Measurements from ENCODE around the gene HELB. TPM values are rescaled to one million over a fixed set of nuclear protein-coding genes. Genes with fewer than 3 reads are reported as not detected.

Gene HELB
- total RNA-seq, 1 experiment from 2014 or later, result 2.6 TPM

DNA sequence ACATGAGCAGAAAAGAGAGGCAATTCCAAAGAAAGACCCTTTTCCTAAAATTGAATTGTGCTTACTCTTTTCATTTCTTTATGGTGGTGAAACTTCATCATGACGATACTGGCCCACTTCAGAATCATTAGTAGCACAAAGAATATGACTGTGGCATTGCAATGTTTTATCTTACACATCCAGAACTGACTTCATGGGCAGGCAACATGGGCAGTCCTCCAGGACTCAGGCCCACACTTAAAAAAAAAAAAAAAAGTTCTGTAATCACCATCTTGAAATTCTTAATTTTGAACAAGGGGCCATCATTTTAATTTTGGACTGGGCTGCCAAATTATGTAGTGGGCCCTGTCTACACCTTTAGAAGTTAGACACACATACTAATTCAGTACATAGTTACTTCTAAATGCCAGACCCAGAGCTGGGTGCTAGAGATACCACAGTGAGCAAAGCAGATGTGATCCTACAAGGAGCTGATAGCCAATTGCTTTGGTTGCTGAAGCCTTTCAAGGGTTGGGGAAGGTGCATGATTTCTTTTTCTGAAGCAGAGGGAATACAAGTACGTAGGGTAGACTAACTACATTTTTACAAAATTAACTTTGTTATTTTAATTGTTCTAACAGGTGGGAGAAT is 35.2 kb downstream of the HELB start:
- DNase-seq (ENCODE audit: unreplicated experiment), result no peak
- H3K27ac Mint-ChIP-seq (ENCODE audit: low read depth, unreplicated experiment), result no peak overlapping the region
- H3K36me3 Mint-ChIP-seq (ENCODE audit: insufficient read depth, unreplicated experiment), result peaks cover 5% of the 10 kb centered on the region
- H3K9me3 Mint-ChIP-seq (ENCODE audit: unreplicated experiment), result no peaks in the 10 kb centered on the region
- TF ChIP-seq, protein P1, sequence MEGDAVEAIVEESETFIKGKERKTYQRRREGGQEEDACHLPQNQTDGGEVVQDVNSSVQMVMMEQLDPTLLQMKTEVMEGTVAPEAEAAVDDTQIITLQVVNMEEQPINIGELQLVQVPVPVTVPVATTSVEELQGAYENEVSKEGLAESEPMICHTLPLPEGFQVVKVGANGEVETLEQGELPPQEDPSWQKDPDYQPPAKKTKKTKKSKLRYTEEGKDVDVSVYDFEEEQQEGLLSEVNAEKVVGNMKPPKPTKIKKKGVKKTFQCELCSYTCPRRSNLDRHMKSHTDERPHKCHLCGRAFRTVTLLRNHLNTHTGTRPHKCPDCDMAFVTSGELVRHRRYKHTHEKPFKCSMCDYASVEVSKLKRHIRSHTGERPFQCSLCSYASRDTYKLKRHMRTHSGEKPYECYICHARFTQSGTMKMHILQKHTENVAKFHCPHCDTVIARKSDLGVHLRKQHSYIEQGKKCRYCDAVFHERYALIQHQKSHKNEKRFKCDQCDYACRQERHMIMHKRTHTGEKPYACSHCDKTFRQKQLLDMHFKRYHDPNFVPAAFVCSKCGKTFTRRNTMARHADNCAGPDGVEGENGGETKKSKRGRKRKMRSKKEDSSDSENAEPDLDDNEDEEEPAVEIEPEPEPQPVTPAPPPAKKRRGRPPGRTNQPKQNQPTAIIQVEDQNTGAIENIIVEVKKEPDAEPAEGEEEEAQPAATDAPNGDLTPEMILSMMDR (IDR thresholded peaks at IDR 0.05; ENCODE audit: unreplicated experiment), result no peak
- no peaks in the 10 kb centered on the region for H3K4me1 Mint-ChIP-seq (ENCODE audit: insufficient read depth, unreplicated experiment)
- ChIA-PET POLR2A (no interaction called here), CTCF (no interaction called here)
- intact Hi-C loops (cut with micrococcal nuclease), result no loop called here
- no peak overlapping the region for H3K4me3 Mint-ChIP-seq (ENCODE audit: unreplicated experiment)
- BruUV-seq (replicated peaks), result no TSS peak
- H3K27me3 Mint-ChIP-seq (ENCODE audit: insufficient read depth, unreplicated experiment), result no peaks in the 10 kb centered on the region

DNA sequence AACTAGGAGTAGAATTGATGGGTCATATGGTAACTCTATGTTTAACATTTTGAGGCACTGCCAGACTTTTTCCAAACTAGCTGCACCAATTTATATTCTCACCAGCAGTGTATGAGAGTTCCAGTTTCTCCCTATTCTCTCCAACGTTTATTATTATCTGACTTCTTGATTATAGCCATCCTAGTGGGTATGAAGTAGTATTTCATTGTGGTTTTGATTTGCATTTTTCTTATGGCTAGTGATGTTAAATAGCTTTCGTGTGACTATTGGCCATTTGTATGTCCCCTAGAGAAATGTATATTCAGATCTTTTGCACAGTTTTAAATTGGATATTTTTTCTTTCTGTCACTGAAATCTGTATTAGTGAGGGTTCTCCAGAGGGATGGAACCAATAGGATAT is 37.8 kb downstream of the HELB start:
- no TSS peak for BruUV-seq (replicated peaks)
- Mint-ChIP-seq H3K27me3 (ENCODE audit: insufficient read depth, unreplicated experiment) (no peaks in the 10 kb centered on the region), H3K36me3 (ENCODE audit: insufficient read depth, unreplicated experiment) (no peaks in the 10 kb centered on the region), H3K4me1 (ENCODE audit: insufficient read depth, unreplicated experiment) (no peaks in the 10 kb centered on the region), H3K4me3 (ENCODE audit: unreplicated experiment) (no peak overlapping the region), H3K27ac (ENCODE audit: low read depth, unreplicated experiment) (no peak overlapping the region), H3K9me3 (ENCODE audit: unreplicated experiment) (no peaks in the 10 kb centered on the region)
- ChIA-PET CTCF (no interaction called here), POLR2A (no interaction called here)
- DNase-seq (ENCODE audit: unreplicated experiment), result no peak
- TF ChIP-seq, protein P1 (IDR thresholded peaks at IDR 0.05; ENCODE audit: unreplicated experiment), result no peak
- intact Hi-C loops (cut with micrococcal nuclease), result no loop called here

DNA sequence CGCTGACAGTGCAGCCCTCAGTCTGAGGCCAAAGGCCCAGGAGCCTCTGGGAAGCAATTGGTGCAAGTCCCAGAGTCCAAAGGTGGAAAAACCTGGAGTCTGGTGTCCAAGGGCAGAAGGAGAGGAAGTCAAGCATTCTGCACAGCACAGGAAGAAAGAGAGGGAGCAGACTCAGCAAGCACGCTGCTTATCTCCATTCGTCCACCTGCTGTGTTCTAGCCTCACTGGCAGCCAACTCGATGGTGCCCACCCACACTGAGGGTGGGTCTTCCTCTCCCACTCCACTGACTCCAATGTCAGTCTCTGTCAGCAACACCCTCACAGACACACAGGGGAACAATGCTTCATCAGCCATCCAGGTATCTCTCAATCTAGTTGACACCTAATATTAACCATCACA is 38.8 kb downstream of the HELB start:
- Mint-ChIP-seq H3K4me1 (ENCODE audit: insufficient read depth, unreplicated experiment) (no peaks in the 10 kb centered on the region), H3K27ac (ENCODE audit: low read depth, unreplicated experiment) (no peak overlapping the region), H3K27me3 (ENCODE audit: insufficient read depth, unreplicated experiment) (no peaks in the 10 kb centered on the region), H3K4me3 (ENCODE audit: unreplicated experiment) (no peak overlapping the region), H3K36me3 (ENCODE audit: insufficient read depth, unreplicated experiment) (no peaks in the 10 kb centered on the region), H3K9me3 (ENCODE audit: unreplicated experiment) (no peaks in the 10 kb centered on the region)
- DNase-seq (ENCODE audit: unreplicated experiment), result no peak
- no TSS peak for BruUV-seq (replicated peaks)
- TF ChIP-seq, protein P1 (IDR thresholded peaks at IDR 0.05; ENCODE audit: unreplicated experiment), result no peak
- intact Hi-C loops (cut with micrococcal nuclease), result no loop called here
- POLR2A ChIA-PET, result no interaction called here
- CTCF ChIA-PET, result interaction anchor here (1.3 kb wide), 1 partner anchor 12 kb away, joined by 4 read pairs; no protein-coding TSS in a partner anchor

DNA sequence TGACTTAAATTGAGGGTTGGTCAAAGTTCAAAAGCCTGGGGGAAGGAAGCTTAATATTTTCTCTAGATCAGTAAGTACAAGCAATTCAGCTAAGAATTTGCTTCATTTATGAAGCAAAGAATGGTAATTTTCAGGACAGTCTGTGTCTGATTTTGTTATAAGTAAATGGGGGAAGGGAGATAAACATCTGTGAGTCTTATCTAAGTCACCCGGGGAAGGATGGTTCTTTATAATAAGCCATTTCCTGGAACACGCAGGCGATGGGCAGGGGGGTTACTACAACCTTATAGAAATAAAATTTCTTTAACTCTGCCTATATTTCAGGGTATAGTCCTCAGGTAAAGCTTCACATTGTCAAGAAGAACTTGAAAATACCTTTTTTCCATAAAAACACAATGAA is 42.9 kb downstream of the HELB start:
- Mint-ChIP-seq H3K27ac (ENCODE audit: low read depth, unreplicated experiment) (no peak overlapping the region), H3K9me3 (ENCODE audit: unreplicated experiment) (no peaks in the 10 kb centered on the region), H3K27me3 (ENCODE audit: insufficient read depth, unreplicated experiment) (no peaks in the 10 kb centered on the region), H3K36me3 (ENCODE audit: insufficient read depth, unreplicated experiment) (no peaks in the 10 kb centered on the region), H3K4me3 (ENCODE audit: unreplicated experiment) (no peak overlapping the region), H3K4me1 (ENCODE audit: insufficient read depth, unreplicated experiment) (no peaks in the 10 kb centered on the region)
- intact Hi-C loops (cut with micrococcal nuclease), result no loop called here
- DNase-seq (ENCODE audit: unreplicated experiment), result no peak
- CTCF ChIA-PET, result no interaction called here
- TF ChIP-seq, protein P1 (IDR thresholded peaks at IDR 0.05; ENCODE audit: unreplicated experiment), result no peak
- POLR2A ChIA-PET, result no interaction called here
- BruUV-seq (replicated peaks), result no TSS peak

All from MCF 10A (cell line).